GM06990 (cell line): Measurements from ENCODE around the gene METRNL.

Experiments
- DNase-seq: peaks from one replicate; pipeline ENCODE4 v3.0.0-alpha.2; 2011; ENCODE audit not compliant: insufficient read length; ENCODE audit errors: extremely low read depth
- H3K27me3 ChIP-seq: replicated peaks from 2 replicates; pipeline ENCODE4 v1.6.0; 2011; ENCODE audit warnings: low read length; ENCODE audit not compliant: control insufficient read depth, insufficient read depth
- H3K36me3 ChIP-seq: 2 replicates; pipeline ENCODE4 v1.5.1; 2011; ENCODE audit warnings: low read length; ENCODE audit not compliant: control insufficient read depth, insufficient read depth
- H3K4me3 ChIP-seq: replicated peaks from 2 replicates; pipeline ENCODE4 v1.5.1; 2011; ENCODE audit warnings: low read depth, mild to moderate bottlenecking, control low read depth, low read length
- TF ChIP-seq, protein P1 (sequence below): IDR thresholded peaks from 2 replicates; pipeline ENCODE4 v1.5.1; 2011; ENCODE audit warnings: low read length, control low read depth, mild to moderate bottlenecking, inconsistent platforms; ENCODE audit not compliant: insufficient read depth, poor library complexity, severe bottlenecking

Gene METRNL

DNA sequence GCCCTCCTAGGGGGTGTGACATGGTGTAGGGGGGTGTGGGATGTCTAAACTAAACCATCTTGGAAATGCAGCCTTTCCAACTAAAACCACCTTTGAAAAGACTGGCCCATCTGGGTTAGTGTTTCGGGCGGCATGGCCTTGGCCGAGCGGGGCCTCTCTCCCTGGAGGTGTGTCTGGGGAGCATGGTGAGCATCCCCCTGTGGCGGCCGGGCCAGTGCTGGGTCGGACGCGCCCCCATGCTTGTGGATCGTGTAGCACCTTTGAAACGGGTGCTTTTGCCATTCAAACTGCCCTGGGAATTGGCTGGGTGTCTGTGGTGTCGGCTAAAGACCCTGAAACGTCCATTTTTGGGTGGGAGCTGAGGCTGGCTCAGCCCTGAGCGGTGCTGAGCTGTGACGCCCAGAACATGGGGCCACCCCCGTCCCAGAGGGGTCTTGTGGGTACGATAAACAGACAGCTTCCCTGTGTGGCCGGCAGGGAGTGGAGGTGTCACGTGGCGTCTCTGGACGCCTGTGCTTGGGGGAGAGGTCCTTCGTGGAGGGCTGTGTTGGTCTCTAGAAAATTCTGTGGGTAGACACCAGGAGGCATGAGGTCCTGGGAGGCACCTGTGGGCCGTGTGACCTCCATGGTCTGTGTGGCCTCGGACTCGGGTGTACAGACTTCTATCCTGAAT lies 6.3 kb downstream of the METRNL start:
- Histone ChIP-seq H3K36me3 (no peaks in the 10 kb centered on the region), H3K27me3 (peaks cover 4% of the 10 kb centered on the region), H3K4me3 (no peak overlapping the region)
- DNase-seq: no peak
- TF ChIP-seq, protein P1, sequence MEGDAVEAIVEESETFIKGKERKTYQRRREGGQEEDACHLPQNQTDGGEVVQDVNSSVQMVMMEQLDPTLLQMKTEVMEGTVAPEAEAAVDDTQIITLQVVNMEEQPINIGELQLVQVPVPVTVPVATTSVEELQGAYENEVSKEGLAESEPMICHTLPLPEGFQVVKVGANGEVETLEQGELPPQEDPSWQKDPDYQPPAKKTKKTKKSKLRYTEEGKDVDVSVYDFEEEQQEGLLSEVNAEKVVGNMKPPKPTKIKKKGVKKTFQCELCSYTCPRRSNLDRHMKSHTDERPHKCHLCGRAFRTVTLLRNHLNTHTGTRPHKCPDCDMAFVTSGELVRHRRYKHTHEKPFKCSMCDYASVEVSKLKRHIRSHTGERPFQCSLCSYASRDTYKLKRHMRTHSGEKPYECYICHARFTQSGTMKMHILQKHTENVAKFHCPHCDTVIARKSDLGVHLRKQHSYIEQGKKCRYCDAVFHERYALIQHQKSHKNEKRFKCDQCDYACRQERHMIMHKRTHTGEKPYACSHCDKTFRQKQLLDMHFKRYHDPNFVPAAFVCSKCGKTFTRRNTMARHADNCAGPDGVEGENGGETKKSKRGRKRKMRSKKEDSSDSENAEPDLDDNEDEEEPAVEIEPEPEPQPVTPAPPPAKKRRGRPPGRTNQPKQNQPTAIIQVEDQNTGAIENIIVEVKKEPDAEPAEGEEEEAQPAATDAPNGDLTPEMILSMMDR: no peak

DNA sequence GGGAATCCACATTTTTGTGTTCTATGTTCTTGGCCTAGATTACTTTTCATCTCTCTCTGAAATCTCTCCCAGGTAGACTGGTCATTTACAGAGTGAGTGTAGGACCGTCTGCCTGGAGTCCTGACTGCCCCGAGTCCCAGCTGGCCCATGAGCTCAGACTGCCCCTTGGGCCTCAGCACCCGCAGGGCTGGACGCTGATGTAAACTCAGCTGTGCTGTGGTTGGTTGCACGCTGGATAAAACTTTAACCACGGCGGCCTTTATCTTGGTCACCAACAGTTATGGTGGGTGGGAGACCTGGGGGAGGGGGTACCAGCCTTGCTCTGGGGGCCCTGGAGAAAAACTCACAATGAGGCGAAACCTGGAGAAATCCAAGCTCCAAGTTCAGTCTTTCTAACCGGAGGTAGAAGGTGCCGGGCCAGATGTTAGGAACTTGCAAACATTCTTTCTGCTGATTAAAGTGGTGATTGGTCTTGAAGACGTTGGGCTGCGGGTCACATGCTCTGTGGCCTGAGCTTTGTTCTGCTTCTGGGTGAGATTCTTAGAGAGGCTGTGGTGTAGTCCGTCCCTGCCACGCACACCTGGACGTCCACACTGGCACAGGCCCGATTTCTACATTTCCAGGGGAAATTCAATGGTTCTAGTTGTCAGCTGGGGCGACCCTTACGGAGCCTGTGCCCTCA lies 6.9 kb downstream of the METRNL start:
- no peaks in the 10 kb centered on the region for H3K36me3 ChIP-seq
- H3K4me3 ChIP-seq: no peak overlapping the region
- no peak for DNase-seq
- H3K27me3 ChIP-seq: peaks cover 4% of the 10 kb centered on the region
- TF ChIP-seq, protein P1: no peak

DNA sequence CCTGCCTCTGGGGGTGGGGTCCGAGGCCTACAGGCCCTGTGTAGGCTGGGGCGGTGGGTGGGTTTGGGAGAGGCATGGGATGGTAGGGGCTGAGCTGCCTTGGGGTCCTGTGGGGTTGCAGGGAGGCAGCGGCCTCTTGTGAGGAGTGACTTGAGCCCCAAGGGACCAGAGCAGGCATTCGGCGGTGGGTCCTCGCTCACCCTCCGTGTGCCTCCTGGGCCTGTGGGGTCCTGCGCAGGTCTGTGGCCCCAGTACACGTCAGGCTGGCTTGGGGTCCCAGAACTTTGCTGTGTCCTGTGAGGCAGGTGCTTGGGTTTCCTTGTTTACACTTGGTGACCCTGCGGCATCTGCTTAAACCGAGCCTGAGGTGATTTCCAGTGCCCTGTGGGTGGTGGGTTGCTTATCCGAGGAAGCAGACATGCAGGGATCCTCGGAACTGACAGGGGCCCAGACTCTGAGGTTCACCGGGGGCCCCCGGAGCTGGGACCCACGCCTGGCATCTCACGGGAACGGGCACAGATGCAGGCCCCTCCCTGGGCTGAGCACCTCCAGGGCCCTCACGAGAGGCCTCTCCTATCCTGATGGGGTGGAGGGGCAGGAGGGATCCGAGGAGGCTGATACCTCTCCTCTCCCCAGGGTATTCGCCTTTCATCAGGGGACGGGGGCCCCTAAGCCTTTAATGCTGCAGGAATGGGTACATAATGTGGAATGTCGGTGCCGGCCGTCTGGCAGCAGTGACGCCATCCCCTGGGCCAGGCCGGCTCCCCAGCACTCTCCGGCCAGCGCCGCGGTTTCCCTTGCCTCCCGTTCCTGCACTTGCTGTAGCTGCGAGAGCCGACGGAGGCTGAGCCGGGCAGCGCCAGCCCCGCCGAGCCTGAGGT lies 7.7 kb downstream of the METRNL start:
- DNase-seq: no peak
- Histone ChIP-seq H3K27me3 (peaks cover 2% of the 10 kb centered on the region), H3K36me3 (no peaks in the 10 kb centered on the region), H3K4me3 (no peak overlapping the region)
- TF ChIP-seq, protein P1: no peak

DNA sequence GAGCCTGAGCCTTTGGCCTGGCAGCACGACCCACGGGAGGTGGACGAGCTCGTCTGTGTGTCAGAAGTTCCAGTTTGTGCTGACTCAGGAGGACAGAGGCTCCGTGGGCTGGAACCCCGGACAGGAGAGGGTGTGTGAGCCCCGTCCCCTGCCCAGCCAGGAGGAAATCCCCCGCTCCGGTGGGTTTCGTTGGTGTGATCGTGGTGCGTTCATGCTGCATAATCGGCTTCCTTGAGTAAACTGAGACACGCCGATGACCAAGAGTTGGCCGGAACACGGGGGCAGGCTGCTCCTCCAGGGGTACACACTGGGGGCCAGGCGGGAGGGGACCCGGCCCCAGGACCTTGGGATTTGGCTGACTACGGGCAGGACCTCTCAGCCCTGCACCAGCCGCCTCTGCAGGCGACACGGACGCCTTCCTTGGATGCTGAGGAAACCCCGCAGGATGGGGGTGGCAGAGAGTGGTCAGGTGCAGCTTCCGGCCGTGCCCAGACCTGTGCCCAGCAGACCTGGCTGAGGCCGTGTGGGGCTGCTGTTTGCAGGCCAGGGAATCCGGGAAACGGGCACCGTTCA lies 8.5 kb downstream of the METRNL start:
- TF ChIP-seq, protein P1: no peak
- H3K27me3 ChIP-seq: peaks cover 1% of the 10 kb centered on the region
- DNase-seq: no peak
- H3K4me3 ChIP-seq: no peak overlapping the region
- no peaks in the 10 kb centered on the region for H3K36me3 ChIP-seq

DNA sequence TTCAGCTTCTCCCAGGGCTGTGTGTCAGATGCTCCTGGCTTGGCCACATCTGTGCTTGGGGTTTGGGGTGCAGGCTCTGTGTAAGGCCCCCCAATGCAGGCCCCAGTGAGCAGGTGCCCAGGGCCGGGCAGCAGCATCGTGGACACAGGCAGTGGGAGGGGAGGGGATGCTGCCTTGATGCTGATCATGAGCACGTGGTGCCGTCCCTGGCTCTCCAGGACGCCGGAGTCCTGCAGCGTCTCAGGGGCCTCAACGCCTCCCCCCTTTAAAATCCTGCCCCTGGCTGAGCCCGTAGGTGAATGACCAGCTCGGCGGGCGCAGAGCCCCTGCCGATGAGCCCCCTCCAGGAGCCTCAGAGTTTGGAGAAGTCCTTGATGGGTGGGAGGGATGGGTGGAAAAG lies 9.0 kb downstream of the METRNL start:
- no peak for DNase-seq
- H3K4me3 ChIP-seq: no peak overlapping the region
- H3K27me3 ChIP-seq: no peaks in the 10 kb centered on the region
- TF ChIP-seq, protein P1: no peak
- H3K36me3 ChIP-seq: no peaks in the 10 kb centered on the region
